C4-2B (cell line): ENCODE measurements around the gene CA10.

Source experiments
- H3K27ac ChIP-seq: fragments of 450-650 bp; 2 replicates; pipeline ENCODE4 v1.5.1; 2017
- CTCF ChIP-seq: fragments of 450-650 bp; conservative IDR thresholded peaks from 2 replicates; pipeline ENCODE4 v1.5.1; 2017; ENCODE audit warnings: mild to moderate bottlenecking
- ZFX ChIP-seq: fragments of 450-650 bp; IDR thresholded peaks from 2 replicates; pipeline ENCODE4 v1.6.1; 2017

The CA10 gene

DNA sequence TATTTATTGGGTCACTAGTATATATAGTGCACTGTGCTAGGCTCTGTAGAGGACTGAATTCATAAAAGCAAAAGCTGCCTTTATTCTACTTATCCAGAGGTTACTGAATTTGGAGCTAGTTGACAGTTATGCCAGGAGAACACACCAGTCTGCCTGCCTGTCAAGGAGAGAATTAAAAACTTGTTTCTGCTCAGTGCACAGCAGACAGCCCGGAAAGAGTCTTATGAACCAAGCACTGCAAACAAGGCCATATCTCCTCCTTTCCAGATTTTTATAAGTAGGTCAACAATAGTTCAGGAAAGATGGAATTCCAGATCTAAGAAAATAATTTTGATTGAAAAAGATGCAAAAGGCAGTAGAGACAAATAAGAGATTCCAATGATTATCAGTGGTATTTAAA is 267.8 kb downstream of the CA10 start:
- TF ChIP-seq ZFX (no peak), CTCF (no peak)
- no peak overlapping the region for H3K27ac ChIP-seq

DNA sequence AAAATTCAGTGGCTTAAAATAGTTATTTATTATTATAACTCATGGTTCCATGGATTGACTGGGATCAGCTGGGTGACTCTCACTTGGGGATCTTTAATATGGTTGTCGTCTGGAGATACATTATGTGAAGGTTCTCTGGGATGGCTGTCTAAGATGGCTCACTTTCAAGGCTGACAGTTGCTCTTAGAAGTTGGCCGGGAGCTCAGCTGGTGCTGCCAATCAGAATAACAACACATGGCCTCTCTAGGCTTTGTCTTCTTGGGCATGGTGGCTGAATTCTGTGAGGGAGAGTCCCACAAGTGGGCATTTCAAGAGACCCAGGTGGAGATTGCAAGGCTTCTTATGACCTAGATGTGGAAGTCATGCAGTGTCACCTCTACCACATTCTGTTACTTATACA is 269.7 kb downstream of the CA10 start:
- H3K27ac ChIP-seq, result no peak overlapping the region
- no peak for TF ChIP-seq ZFX
- no peak for TF ChIP-seq CTCF

DNA sequence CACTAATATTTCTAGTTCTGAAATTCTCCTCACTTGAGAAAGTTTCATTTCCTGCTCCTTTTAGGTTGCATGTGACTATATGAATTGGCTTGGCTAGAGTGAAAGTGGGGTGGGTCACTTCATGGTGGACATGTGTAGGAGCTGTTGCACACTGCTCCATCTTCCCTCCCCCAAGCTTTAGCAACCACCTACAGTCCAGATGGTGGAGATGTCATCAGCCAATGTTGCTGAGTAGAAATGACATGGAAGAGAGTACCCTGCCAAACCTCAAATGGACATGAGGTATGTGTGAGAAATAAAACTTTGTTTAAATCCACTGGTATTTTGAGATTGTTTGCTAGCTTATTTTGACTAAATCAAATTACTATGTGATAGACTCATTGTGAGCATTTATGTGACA is 281.5 kb downstream of the CA10 start:
- TF ChIP-seq ZFX, result no peak
- no peak overlapping the region for H3K27ac ChIP-seq

DNA sequence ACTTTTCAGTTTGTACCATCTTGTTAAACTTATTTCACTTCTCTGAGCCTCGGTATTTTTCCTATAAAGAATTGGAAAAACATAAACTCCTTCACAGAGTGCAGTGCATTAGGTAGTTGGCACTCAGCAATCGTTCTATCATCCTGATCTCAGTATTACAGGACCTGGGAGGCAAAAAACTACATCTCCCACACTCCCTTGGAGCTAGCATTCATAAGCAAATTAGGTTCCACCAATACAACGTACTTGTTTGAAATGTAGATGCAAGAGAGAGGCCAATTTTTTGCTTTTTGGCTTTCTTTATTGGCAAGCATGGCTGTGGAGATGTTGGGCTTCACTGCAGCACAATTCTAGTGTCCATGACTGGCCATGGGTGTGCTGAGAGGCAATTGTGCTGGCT is 285.2 kb downstream of the CA10 start:
- TF ChIP-seq CTCF (no peak), ZFX (no peak)

GRCh38 chr17:51869387-51869786 is 289.1 kb downstream of the CA10 start:
- H3K27ac ChIP-seq, result no peak overlapping the region
- TF ChIP-seq CTCF (no peak), ZFX (no peak)

More for the DNA sequence above, 285.2 kb downstream of the CA10 start:
- H3K27ac ChIP-seq, result no peak overlapping the region

DNA sequence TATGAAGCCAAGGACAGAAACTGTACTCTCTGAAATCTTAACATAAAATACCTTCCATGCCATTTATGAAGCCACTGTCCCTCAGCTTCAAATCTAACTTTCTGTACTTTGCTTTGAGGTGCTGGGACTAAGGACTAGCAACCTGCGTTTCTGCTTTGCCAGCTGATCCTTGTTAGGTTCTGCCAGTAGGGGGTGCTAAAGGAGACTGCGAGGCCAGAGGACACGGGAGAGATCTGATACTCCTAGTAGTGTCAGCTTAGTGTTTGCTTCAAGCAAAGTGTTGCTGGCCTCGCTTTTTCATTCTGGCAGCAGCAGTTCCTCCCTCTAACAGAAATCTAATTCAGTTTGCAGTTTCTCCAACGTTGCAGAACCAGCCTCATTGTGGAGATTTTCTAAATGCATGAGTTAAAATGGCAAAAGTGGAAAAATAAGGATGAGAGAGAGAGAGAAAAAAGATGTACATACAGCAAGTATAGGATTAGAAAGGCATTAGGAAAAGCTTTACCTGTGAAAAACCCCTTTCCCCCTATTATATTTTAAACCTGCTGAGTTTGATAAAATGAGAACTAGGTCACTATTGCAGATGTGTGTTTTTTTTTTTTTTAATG is 297.5 kb downstream of the CA10 start:
- TF ChIP-seq ZFX, result no peak
- TF ChIP-seq CTCF, result peak; percentile 85
- no peak overlapping the region for H3K27ac ChIP-seq

DNA sequence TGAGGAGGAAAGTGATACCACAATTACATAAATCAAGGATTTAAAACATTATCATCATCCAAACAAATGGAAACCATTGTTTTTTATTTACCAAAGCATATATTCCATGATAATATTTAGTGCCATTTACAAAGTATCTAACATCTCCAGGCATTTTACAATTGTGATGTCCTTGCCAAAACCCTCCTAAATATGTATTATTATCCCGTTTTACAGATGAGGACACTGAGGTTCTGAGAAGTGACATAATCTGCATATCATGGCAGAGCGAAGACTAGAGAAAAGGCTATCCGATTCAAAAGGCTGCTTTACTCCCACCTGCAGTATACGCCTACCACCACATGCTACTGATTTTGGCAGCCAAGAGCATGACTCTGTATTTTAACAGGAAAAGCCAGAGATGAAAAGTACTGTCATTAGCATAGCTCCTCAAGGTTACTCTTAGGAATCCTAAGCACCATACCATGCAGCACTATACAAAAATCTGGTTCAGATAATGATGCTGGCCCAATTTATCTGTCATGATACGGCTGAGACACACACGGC is 301.4 kb downstream of the CA10 start:
- TF ChIP-seq ZFX (no peak), CTCF (no peak)
- H3K27ac ChIP-seq, result no peak overlapping the region

DNA sequence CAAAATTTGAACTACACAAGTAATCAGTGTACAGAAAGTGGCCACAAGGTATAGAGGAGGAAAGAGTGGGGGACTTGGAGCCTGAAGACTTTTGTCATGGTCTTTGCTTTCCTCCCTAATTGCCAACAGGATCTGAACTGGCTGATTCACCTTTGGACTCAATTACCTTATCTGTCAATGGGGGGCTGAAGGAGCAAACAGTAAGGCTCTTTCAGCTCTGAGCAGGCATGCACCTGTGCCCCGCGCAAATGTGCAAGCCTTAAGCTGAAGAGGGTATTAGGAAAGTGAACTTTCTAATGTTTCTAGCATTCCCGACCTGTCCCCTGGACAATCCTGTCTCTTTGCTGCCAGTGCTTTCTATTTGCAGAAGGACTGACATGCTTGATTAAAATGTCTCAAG is 302.7 kb downstream of the CA10 start:
- H3K27ac ChIP-seq, result no peak overlapping the region
- TF ChIP-seq ZFX, result no peak
- TF ChIP-seq CTCF, result no peak
